K562 (cell line): ENCODE results near the gene PGP. TPM values are rescaled to one million over a fixed set of nuclear protein-coding genes. Genes with fewer than 3 reads are reported as not detected.

Source experiments
- ATAC-seq: fragments of 200-7000 bp; cut with Tn5 transposase; 3 replicates; pipeline ENCODE4 v1.9.1; 2020; ENCODE audit warnings: moderate library complexity
- BruUV-seq: library from RNA; stranded (reverse); fragments of 400-500 nt; replicated peaks from 2 replicates; lab custom pipeline; 2021; lab: Mats Ljungman, UMichigan
- CTCF ChIA-PET: fragments of 300-600 bp; formaldehyde crosslinking; extraction: SDS; loops from one replicate; lab custom pipeline; 2021; ENCODE audit warnings: low intra/inter-chr PET ratio; lab: Yijun Ruan, JAX
- POLR2A ChIA-PET: fragments of 300-600, 350-650 bp; sonication (Branson Sonifier 250); formaldehyde crosslinking; extraction: SDS; loops from one replicate; lab custom pipeline; 2021; ENCODE audit warnings: antibody characterized with exemption, inconsistent platforms; lab: Yijun Ruan, JAX
- DNase-seq, 4 experiments: peaks; one replicate each; pipeline versions ENCODE4 v3.0.0 to v3.0.0-alpha.2; 2011 to 2018; ENCODE audit warnings: low spot score in 3 of 4, mixed read lengths in 3 of 4; ENCODE audit errors: extremely low read depth in 1 of 4
- FAIRE-seq: peaks from 2 replicates; lab custom pipeline; 2011; peaks lifted over from hg19 to GRCh38; lab: Jason Lieb, UNC
- H2AFZ ChIP-seq: 2 replicates; pipeline ENCODE4 v1.6.0; 2011; ENCODE audit warnings: low read depth, low read length, control low read depth, inconsistent platforms
- H3K27ac ChIP-seq: fragments of 200-600 bp; 3 replicates; pipeline ENCODE4 v1.8.0; 2011; ENCODE audit warnings: low read depth, mild to moderate bottlenecking, control low read depth, inconsistent platforms, low read length, moderate library complexity, mixed read lengths; ENCODE audit errors: extremely low read depth
- H3K27me3 ChIP-seq, 2 experiments: fragments of 300-600 bp in 1 of 2; 2 replicates in 1 of 2; 3 replicates in 1 of 2; pipeline versions ENCODE4 v1.6.0 to v1.8.0; 2011; ENCODE audit warnings: inconsistent platforms in 2 of 2, low read length in 2 of 2, mild to moderate bottlenecking in 1 of 2, mixed read lengths in 1 of 2, moderate library complexity in 1 of 2; ENCODE audit not compliant: control insufficient read depth in 2 of 2, insufficient read depth in 2 of 2
- H3K36me3 ChIP-seq: fragments of 300-600 bp; 3 replicates; pipeline ENCODE4 v1.8.0; 2011; ENCODE audit warnings: mild to moderate bottlenecking, low read length, inconsistent platforms; ENCODE audit not compliant: control insufficient read depth, insufficient read depth
- H3K4me1 ChIP-seq, 2 experiments: fragments of 200-600 bp in 1 of 2; replicated peaks in 1 of 2; 2 replicates in 1 of 2; 3 replicates in 1 of 2; pipeline versions ENCODE4 v1.5.1 to v1.8.0; 2011; ENCODE audit warnings: inconsistent platforms in 2 of 2, low read length in 2 of 2, mild to moderate bottlenecking in 1 of 2, mixed read lengths in 1 of 2, moderate library complexity in 1 of 2; ENCODE audit not compliant: control insufficient read depth in 2 of 2, insufficient read depth in 2 of 2
- H3K4me2 ChIP-seq: 2 replicates; pipeline ENCODE4 v1.6.1; 2011; ENCODE audit warnings: low read length, control low read depth, inconsistent platforms, mixed read lengths; ENCODE audit not compliant: insufficient read depth
- H3K4me3 ChIP-seq: fragments of 200-600 bp; sonication (generic), shearing (Covaris generic); 2 replicates; pipeline ENCODE4 v1.5.1; 2016; ENCODE audit warnings: control low read depth, inconsistent platforms
- H3K79me2 ChIP-seq: fragments of 200-600 bp; 3 replicates; pipeline ENCODE4 v1.8.0; 2011; ENCODE audit warnings: low read length, inconsistent platforms; ENCODE audit not compliant: control insufficient read depth, insufficient read depth
- H3K9ac ChIP-seq, 2 experiments: 2 replicates each; pipeline versions ENCODE4 v1.6.0 to v1.6.1; 2011; ENCODE audit warnings: low read depth in 2 of 2, low read length in 2 of 2, control low read depth in 1 of 2, inconsistent platforms in 1 of 2, mild to moderate bottlenecking in 1 of 2, mixed read lengths in 1 of 2; ENCODE audit not compliant: insufficient read depth in 1 of 2
- H3K9me1 ChIP-seq: one replicate; pipeline ENCODE4 v1.6.0; 2011; ENCODE audit warnings: inconsistent platforms, mild to moderate bottlenecking, low read length, moderate library complexity; ENCODE audit not compliant: control insufficient read depth, insufficient read depth
- H3K9me3 ChIP-seq: replicated peaks from 2 replicates; pipeline ENCODE4 v1.5.1; 2011; ENCODE audit warnings: low read depth, low read length, inconsistent platforms; ENCODE audit not compliant: control insufficient read depth, insufficient read depth
- H4K20me1 ChIP-seq: replicated peaks from 2 replicates; pipeline ENCODE4 v1.6.1; 2011; ENCODE audit warnings: low read length, inconsistent platforms, mixed read lengths; ENCODE audit not compliant: control insufficient read depth, insufficient read depth
- CBFB ChIP-seq: sonication (generic); formaldehyde crosslinking; IDR thresholded peaks from 2 replicates; pipeline ENCODE4 v1.4.0; 2020; ENCODE audit warnings: mild to moderate bottlenecking, missing genetic modification reagents
- HMG20A ChIP-seq: fragments of 450-650 bp; formaldehyde crosslinking; conservative IDR thresholded peaks from 2 replicates; pipeline ENCODE4 v1.4.0; 2020; ENCODE audit warnings: mild to moderate bottlenecking, mixed read lengths
- KHSRP ChIP-seq: fragments of 450-650 bp; IDR thresholded peaks from 2 replicates; pipeline ENCODE4 v1.6.1; 2017
- NCOA4 ChIP-seq: fragments of 450-650 bp; IDR thresholded peaks from 2 replicates; pipeline ENCODE4 v1.6.1; 2018; ENCODE audit warnings: mild to moderate bottlenecking; ENCODE audit not compliant: partially characterized antibody
- NFE2L1 ChIP-seq: fragments of 450-650 bp; IDR thresholded peaks from 2 replicates; pipeline ENCODE4 v1.6.1; 2016; ENCODE audit warnings: missing genetic modification characterization, low read depth, mild to moderate bottlenecking, missing compliant biosample characterization, moderate library complexity, borderline replicate concordance
- RBM39 ChIP-seq: fragments of 200-400 bp; formaldehyde crosslinking; optimal IDR thresholded peaks from 2 replicates; pipeline ENCODE3; 2018; ENCODE audit warnings: low read depth, low read length
- SIN3A ChIP-seq, 2 experiments: fragments of 150-350 bp in 1 of 2; IDR thresholded peaks; 2 replicates each; pipeline ENCODE4 v1.6.1; 2011 to 2016; ENCODE audit warnings: borderline replicate concordance in 2 of 2, low read depth in 2 of 2, low read length in 2 of 2, mild to moderate bottlenecking in 2 of 2, moderate library complexity in 2 of 2; ENCODE audit not compliant: control insufficient read depth in 1 of 2
- SMARCA5 ChIP-seq: fragments of 450-650 bp; IDR thresholded peaks from 2 replicates; pipeline ENCODE4 v1.6.1; 2016
- ZNF146 ChIP-seq: IDR thresholded peaks from one replicate; pipeline ENCODE4 v1.6.1; 2018; ENCODE audit warnings: missing compliant biosample characterization; ENCODE audit not compliant: unreplicated experiment
- ZNF23 ChIP-seq: fragments of 250-450 bp; sonication (Bioruptor Pico); IDR thresholded peaks from 2 replicates; pipeline ENCODE4 v1.4.0; 2020; ENCODE audit warnings: mild to moderate bottlenecking
- ZNF57 ChIP-seq: fragments of 450-650 bp; formaldehyde crosslinking; IDR thresholded peaks from 2 replicates; pipeline ENCODE4 v1.4.0; 2020; ENCODE audit warnings: mild to moderate bottlenecking, moderate library complexity
- ZZZ3 ChIP-seq: fragments of 450-650 bp; IDR thresholded peaks from 2 replicates; pipeline ENCODE4 v1.6.1; 2016; ENCODE audit warnings: antibody characterized with exemption, mild to moderate bottlenecking, moderate library complexity
- WGBS: fragments of 100-300 bp; shearing (Covaris generic); methylation state at CpG from one replicate; pipeline ENCODE4 v1.1.6; 2016; ENCODE audit warnings: low coverage, mixed read lengths; ENCODE audit not compliant: insufficient coverage; ENCODE audit errors: missing lambda C conversion rate; 5-methylcytosine and 5-hydroxymethylcytosine counted together
- in situ Hi-C: fragments of 300-500 bp; cut with MboI; formaldehyde crosslinking; loops from 4 replicates; pipeline ENCODE4 v1.15.0; 2018; ENCODE audit warnings: inconsistent platforms, mixed read lengths
- intact Hi-C: fragments of 100-400 bp; cut with micrococcal nuclease; formaldehyde crosslinking; loops from 2 replicates; pipeline ENCODE4 v1.14.2; 2022
- polyA plus RNA-seq, 8 experiments: library from polyadenylated mRNA; depleted of rRNA in 4 of 8; stranded (reverse) in 5 of 8; unstranded in 3 of 8; fragments of >200 nt; fragmentation: Nextera tagmentation in 2 of 8; fragmentation: Illumina TruSeq in 1 of 8; extraction: Ambion mirVana in 2 of 8; extraction: Trizol in 1 of 8; gene quantifications; 2 replicates each; pipeline versions ENCODE4 v1.2.1 to v1.2.3, GENCODE V29; 2011 to 2014; ENCODE audit warnings: inconsistent platforms in 1 of 8, missing spikeins in 1 of 8
- total RNA-seq, 7 experiments: library from RNA; depleted of rRNA in 6 of 7; stranded (reverse); fragments of >200 nt in 6 of 7; fragmentation: Illumina TruSeq in 2 of 7; extraction: Trizol in 2 of 7; gene quantifications; 2 replicates each; pipeline versions ENCODE4 v1.2.1 to v1.2.3, GENCODE V29; 2011 to 2021; ENCODE audit warnings: low replicate concordance in 1 of 7
- TF ChIP-seq, protein P1 (sequence below): fragments of 450-650 bp; IDR thresholded peaks from 2 replicates; pipeline ENCODE4 v1.6.1; 2016; ENCODE audit warnings: missing biosample characterization, missing genetic modification characterization
- TF ChIP-seq, protein P2 (sequence below): fragments of 250-450 bp; sonication (Bioruptor Pico); IDR thresholded peaks from 2 replicates; pipeline ENCODE4 v1.8.0; 2022; ENCODE audit warnings: inconsistent platforms, mild to moderate bottlenecking, moderate library complexity, borderline replicate concordance
- TF ChIP-seq, protein P3 (sequence below): fragments of 450-650 bp; IDR thresholded peaks from 2 replicates; pipeline ENCODE4 v1.6.1; 2017; ENCODE audit warnings: antibody characterized with exemption

Gene PGP
- total and polyA plus RNA-seq, 9 of the 15 experiments (the other 6 are each of a cell fraction or from before 2014, with no cell fraction given): 1.1 to 57.6 (median 19.6) TPM

DNA sequence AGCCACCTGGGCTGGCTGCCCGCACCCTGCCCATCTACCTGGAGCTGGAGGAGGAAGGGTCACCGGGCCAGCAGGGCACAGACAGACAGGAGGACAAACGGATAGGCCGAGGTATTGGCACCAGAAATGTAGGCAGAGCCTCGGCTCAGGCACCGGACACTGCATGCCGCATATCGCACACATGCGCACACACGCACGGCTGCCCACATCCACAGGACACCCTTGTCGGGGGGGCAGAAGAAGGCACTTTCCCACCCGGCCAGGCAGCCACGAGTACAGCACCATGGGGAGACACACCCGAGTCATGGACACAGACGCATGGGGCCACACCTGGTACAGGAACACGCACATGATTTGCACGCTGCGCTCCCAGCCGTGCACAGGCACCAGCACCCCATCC, 32.7 kb downstream of the PGP start (continued):
- TF ChIP-seq, protein P1, sequence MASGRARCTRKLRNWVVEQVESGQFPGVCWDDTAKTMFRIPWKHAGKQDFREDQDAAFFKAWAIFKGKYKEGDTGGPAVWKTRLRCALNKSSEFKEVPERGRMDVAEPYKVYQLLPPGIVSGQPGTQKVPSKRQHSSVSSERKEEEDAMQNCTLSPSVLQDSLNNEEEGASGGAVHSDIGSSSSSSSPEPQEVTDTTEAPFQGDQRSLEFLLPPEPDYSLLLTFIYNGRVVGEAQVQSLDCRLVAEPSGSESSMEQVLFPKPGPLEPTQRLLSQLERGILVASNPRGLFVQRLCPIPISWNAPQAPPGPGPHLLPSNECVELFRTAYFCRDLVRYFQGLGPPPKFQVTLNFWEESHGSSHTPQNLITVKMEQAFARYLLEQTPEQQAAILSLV (tag): no peak
- TF ChIP-seq KHSRP: no peak

DNA sequence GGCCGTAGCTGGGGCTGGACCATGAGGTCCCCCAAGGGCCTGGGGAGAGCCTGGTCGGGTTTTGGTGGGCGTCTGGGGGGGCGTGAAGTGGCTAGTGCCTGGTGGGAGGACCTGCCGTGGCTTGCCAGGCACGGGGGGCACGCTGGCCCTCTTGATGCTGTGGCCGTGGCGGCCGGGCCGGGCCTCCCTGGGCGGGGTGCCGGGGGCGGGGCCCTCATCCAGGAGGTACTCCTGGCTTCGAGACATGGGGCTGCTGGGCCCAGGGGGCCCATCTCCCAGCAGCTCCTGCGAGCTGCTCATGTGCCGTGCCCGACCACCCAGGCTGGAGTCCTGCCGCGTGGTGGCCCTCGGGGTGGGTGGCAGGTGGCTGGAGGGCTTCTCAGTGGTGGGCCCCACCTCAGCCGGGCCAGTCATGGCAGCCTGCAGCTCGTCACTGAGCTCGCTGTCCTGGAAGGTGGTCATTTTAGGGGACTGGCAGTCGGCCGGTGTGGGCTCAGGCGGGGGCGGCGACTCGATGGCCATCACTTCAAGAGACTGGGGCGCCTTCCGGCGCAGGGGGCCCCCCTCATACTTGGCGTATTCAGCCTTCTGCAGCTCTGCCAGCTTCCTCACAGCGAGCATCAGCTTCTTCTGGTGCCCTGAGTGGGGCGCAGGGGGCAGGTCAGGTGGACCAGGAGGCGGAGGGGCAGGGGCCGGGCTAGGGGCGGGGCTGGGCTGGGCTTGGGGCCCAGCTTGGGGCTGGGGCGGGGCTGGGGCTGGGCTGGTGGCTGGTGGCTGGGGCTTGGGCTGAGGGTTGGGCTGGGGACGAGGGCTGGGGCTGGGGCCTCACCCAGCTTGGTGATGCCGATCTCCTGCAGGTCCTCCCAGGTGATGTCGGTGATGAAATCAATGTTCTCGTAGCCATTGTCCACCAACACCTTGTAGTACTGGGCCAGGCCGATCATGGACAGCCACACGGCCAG, 33.4 kb downstream of the PGP start:
- H3K4me3 ChIP-seq: no peak overlapping the region
- intact Hi-C loops (no loop called here), in situ Hi-C loops (no loop called here)
- DNase-seq (peak in 3 of 4 experiments; percentile 45 to 68 (median 63)), ATAC-seq (peak; percentile 44), FAIRE-seq (no peak)
- no peaks in the 10 kb centered on the region for H3K9me1 ChIP-seq
- 67% methylated on average over 41 of the region's 46 CpGs for WGBS
- BruUV-seq: no TSS peak
- H3K9ac ChIP-seq: peak overlapping the region in 1 of 2 experiments; percentile 83; a peak in 2 of 4 replicates
- CTCF ChIA-PET: interaction anchor here (0.6 kb wide), 1 partner anchor 197 kb away, joined by 3 read pairs; the partner anchor contains the start of gene GFER
- peaks cover 2 to 91% of the 10 kb centered on the region in 2 experiments; a peak in 3 of 5 replicates for H3K4me1 ChIP-seq
- H3K9me3 ChIP-seq: no peaks in the 10 kb centered on the region
- no peaks in the 10 kb centered on the region for H3K79me2 ChIP-seq
- POLR2A ChIA-PET: interaction anchor here (0.8 to 1.4 kb wide), 3 partner anchors 13 to 27 kb away, joined by 3 read pairs; partner anchors contain the start of gene TRAF7
- no peaks in the 10 kb centered on the region; the same call in 1 of the 2 replicates for H4K20me1 ChIP-seq
- H3K27me3 ChIP-seq: no peaks in the 10 kb centered on the region
- no peak overlapping the region for H3K4me2 ChIP-seq
- peaks cover 14% of the 10 kb centered on the region; the same call in 1 of the 3 replicates for H3K36me3 ChIP-seq
- no peak overlapping the region for H2AFZ ChIP-seq
- TF ChIP-seq, protein P2, sequence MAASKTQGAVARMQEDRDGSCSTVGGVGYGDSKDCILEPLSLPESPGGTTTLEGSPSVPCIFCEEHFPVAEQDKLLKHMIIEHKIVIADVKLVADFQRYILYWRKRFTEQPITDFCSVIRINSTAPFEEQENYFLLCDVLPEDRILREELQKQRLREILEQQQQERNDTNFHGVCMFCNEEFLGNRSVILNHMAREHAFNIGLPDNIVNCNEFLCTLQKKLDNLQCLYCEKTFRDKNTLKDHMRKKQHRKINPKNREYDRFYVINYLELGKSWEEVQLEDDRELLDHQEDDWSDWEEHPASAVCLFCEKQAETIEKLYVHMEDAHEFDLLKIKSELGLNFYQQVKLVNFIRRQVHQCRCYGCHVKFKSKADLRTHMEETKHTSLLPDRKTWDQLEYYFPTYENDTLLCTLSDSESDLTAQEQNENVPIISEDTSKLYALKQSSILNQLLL (CRISPR knock-in tag): no peak
- TF ChIP-seq ZNF23 (CRISPR knock-in tag) (no peak), NFE2L1 (tag) (no peak), ZZZ3 (no peak), SIN3A (IDR thresholded peaks at IDR 0.05; ENCODE audit: borderline replicate concordance in 2 of 2, control insufficient read depth in 1 of 2, low read depth in 2 of 2, low read length in 2 of 2) (no peak), HMG20A (CRISPR knock-in tag) (no peak), RBM39 (no peak), NCOA4 (no peak), CBFB (CRISPR knock-in tag) (no peak), ZNF146 (CRISPR knock-in tag) (no peak), SMARCA5 (no peak), ZNF57 (CRISPR knock-in tag) (no peak)
- TF ChIP-seq, protein P3, sequence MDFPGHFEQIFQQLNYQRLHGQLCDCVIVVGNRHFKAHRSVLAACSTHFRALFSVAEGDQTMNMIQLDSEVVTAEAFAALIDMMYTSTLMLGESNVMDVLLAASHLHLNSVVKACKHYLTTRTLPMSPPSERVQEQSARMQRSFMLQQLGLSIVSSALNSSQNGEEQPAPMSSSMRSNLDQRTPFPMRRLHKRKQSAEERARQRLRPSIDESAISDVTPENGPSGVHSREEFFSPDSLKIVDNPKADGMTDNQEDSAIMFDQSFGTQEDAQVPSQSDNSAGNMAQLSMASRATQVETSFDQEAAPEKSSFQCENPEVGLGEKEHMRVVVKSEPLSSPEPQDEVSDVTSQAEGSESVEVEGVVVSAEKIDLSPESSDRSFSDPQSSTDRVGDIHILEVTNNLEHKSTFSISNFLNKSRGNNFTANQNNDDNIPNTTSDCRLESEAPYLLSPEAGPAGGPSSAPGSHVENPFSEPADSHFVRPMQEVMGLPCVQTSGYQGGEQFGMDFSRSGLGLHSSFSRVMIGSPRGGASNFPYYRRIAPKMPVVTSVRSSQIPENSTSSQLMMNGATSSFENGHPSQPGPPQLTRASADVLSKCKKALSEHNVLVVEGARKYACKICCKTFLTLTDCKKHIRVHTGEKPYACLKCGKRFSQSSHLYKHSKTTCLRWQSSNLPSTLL: no peak
- no peak overlapping the region for H3K27ac ChIP-seq
